Osteocyte (in vitro differentiated cells): ENCODE results near the gene NHLH2. TPM values are rescaled to one million over a fixed set of nuclear protein-coding genes. Genes with fewer than 3 reads are reported as not detected.

Experiments
- DNase-seq: peaks from one replicate; pipeline ENCODE4 v3.0.0; 2021; ENCODE audit warnings: mixed read lengths; ENCODE audit not compliant: unreplicated experiment; ENCODE audit errors: extremely low spot score
- H3K27ac Mint-ChIP-seq: one replicate; pipeline ENCODE4 v1.8.0; 2021; ENCODE audit warnings: mild to moderate bottlenecking, mixed read lengths; ENCODE audit not compliant: unreplicated experiment
- H3K27me3 Mint-ChIP-seq: one replicate; pipeline ENCODE4 v1.8.0; 2021; ENCODE audit warnings: mixed read lengths; ENCODE audit not compliant: unreplicated experiment
- H3K36me3 Mint-ChIP-seq: one replicate; pipeline ENCODE4 v1.8.0; 2021; ENCODE audit warnings: mixed read lengths; ENCODE audit not compliant: unreplicated experiment
- H3K4me1 Mint-ChIP-seq: one replicate; pipeline ENCODE4 v1.8.0; 2021; ENCODE audit warnings: mixed read lengths; ENCODE audit not compliant: unreplicated experiment
- H3K4me3 Mint-ChIP-seq: one replicate; pipeline ENCODE4 v1.8.0; 2021; ENCODE audit warnings: mild to moderate bottlenecking, moderate library complexity, mixed read lengths; ENCODE audit not compliant: unreplicated experiment
- H3K9me3 Mint-ChIP-seq: one replicate; pipeline ENCODE4 v1.8.0; 2021; ENCODE audit warnings: mixed read lengths; ENCODE audit not compliant: unreplicated experiment
- CTCF ChIP-seq: fragments of 200-600 bp; sonication (generic); IDR thresholded peaks from 2 replicates; pipeline ENCODE4 v1.5.0; 2021; ENCODE audit warnings: antibody characterized with exemption, mild to moderate bottlenecking, moderate library complexity
- total RNA-seq: library from RNA; stranded (reverse); gene quantifications from 2 replicates; pipeline ENCODE4 v1.2.1, GENCODE V29; 2021

The NHLH2 gene
- total RNA-seq, 1 donor from 2014 or later, result not detected

- no peak for DNase-seq
- TF ChIP-seq CTCF, result no peak
- Mint-ChIP-seq H3K4me3 (no peak overlapping the region), H3K27ac (no peak overlapping the region), H3K27me3 (peaks cover 62% of the 10 kb centered on the region), H3K4me1 (no peaks in the 10 kb centered on the region), H3K9me3 (no peaks in the 10 kb centered on the region), H3K36me3 (no peaks in the 10 kb centered on the region)
Observed at GRCh38 chr1:115809076-115809475, 31.9 kb downstream of the NHLH2 start.

- peak; percentile 79 for TF ChIP-seq CTCF
- H3K27ac Mint-ChIP-seq, result no peak overlapping the region
- H3K9me3 Mint-ChIP-seq, result no peaks in the 10 kb centered on the region
- H3K4me1 Mint-ChIP-seq, result no peaks in the 10 kb centered on the region
- peaks cover 57% of the 10 kb centered on the region for H3K27me3 Mint-ChIP-seq
- no peak for DNase-seq
- H3K36me3 Mint-ChIP-seq, result no peaks in the 10 kb centered on the region
- no peak overlapping the region for H3K4me3 Mint-ChIP-seq
Observed at GRCh38 chr1:115807723-115808122, 33.2 kb downstream of the NHLH2 start.

GRCh38 chr1:115805597-115805996 is 35.3 kb downstream of the NHLH2 start:
- DNase-seq, result no peak
- Mint-ChIP-seq H3K4me3 (no peak overlapping the region), H3K36me3 (no peaks in the 10 kb centered on the region), H3K9me3 (no peaks in the 10 kb centered on the region), H3K27me3 (peaks cover 59% of the 10 kb centered on the region), H3K27ac (no peak overlapping the region), H3K4me1 (no peaks in the 10 kb centered on the region)
- TF ChIP-seq CTCF, result no peak

GRCh38 chr1:115802416-115802815 is 38.5 kb downstream of the NHLH2 start:
- no peak overlapping the region for H3K4me3 Mint-ChIP-seq
- peaks cover 69% of the 10 kb centered on the region for H3K27me3 Mint-ChIP-seq
- no peak for DNase-seq
- no peaks in the 10 kb centered on the region for H3K4me1 Mint-ChIP-seq
- no peaks in the 10 kb centered on the region for H3K9me3 Mint-ChIP-seq
- H3K27ac Mint-ChIP-seq, result no peak overlapping the region
- no peak for TF ChIP-seq CTCF
- no peaks in the 10 kb centered on the region for H3K36me3 Mint-ChIP-seq

GRCh38 chr1:115797486-115797885 is 43.4 kb downstream of the NHLH2 start:
- Mint-ChIP-seq H3K9me3 (no peaks in the 10 kb centered on the region), H3K27me3 (peaks cover 77% of the 10 kb centered on the region), H3K36me3 (no peaks in the 10 kb centered on the region), H3K4me1 (no peaks in the 10 kb centered on the region), H3K4me3 (no peak overlapping the region), H3K27ac (no peak overlapping the region)
- no peak for DNase-seq
- no peak for TF ChIP-seq CTCF
